Activated CD4-positive, alpha-beta memory T cell treated with anti-CD3 and anti-CD28 coated beads, Interleukin-2, amount 10 ng/mL, durations not matched to agents 7 days and 5 days (primary cell): ENCODE measurements around the gene EEIG1. TPM values are rescaled to one million over a fixed set of nuclear protein-coding genes. Genes with fewer than 3 reads are reported as not detected.

Source experiments
- CTCF ChIA-PET: fragments of 350-600 bp; sonication (Branson Sonifier 250); formaldehyde crosslinking; loops from one replicate; lab custom pipeline; 2021; ENCODE audit warnings: antibody characterized with exemption, inconsistent platforms; lab: Charles Lee
- POLR2A ChIA-PET: fragments of 350-600 bp; sonication (Branson Sonifier 250); formaldehyde crosslinking; loops from one replicate; lab custom pipeline; 2021; ENCODE audit warnings: antibody characterized with exemption; lab: Charles Lee
- DNase-seq: peaks from one replicate; pipeline ENCODE4 v3.0.0-alpha.2; 2020
- H3K27ac Mint-ChIP-seq: one replicate; pipeline ENCODE4 v1.8.0; 2021; ENCODE audit warnings: mild to moderate bottlenecking, mixed read lengths
- H3K27me3 Mint-ChIP-seq: one replicate; pipeline ENCODE4 v1.8.0; 2021; ENCODE audit warnings: mixed read lengths
- H3K36me3 Mint-ChIP-seq: one replicate; pipeline ENCODE4 v1.8.0; 2021; ENCODE audit warnings: low read depth, mixed read lengths
- H3K4me1 Mint-ChIP-seq: one replicate; pipeline ENCODE4 v1.8.0; 2021; ENCODE audit warnings: mixed read lengths
- H3K4me3 Mint-ChIP-seq: one replicate; pipeline ENCODE4 v1.8.0; 2021; ENCODE audit warnings: mild to moderate bottlenecking, mixed read lengths
- H3K9me3 Mint-ChIP-seq: one replicate; pipeline ENCODE4 v1.8.0; 2021; ENCODE audit warnings: mixed read lengths
- total RNA-seq, 2 experiments: library from RNA; stranded (reverse); gene quantifications; one replicate each; pipeline ENCODE4 v1.2.3, GENCODE V29; 2021

EEIG1 gene
- total RNA-seq, 2 experiments from 2014 or later, result 212 to 218 TPM

DNA sequence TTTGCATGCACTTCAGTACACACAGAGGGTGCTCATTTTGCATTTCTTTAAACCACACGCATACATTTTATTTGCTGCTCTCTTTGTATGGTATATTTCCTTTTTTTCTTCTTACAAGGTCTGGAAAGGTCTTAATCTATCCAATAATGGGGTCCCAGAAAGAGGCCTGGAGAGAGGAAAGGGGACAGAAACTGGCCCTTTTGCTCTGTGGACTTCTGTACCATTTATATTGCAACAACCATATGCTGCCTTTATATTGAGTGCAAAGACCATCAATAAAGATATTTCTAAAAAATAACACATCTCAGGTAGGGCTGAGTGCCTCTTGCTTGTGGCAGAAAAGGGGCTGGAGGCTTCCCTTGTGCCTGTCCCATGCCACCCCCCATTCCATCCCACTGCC, 27.6 kb downstream of the EEIG1 start:
- H3K9me3 Mint-ChIP-seq, result no peaks in the 10 kb centered on the region
- no peak overlapping the region for H3K27ac Mint-ChIP-seq
- H3K36me3 Mint-ChIP-seq, result peaks cover 30% of the 10 kb centered on the region
- H3K27me3 Mint-ChIP-seq, result no peaks in the 10 kb centered on the region
- CTCF ChIA-PET, result interaction anchor here (1.6 to 6.3 kb wide), 3 partner anchors 10 to 81 kb away, joined by 5 to 56 read pairs (median 24); no protein-coding TSS in a partner anchor
- no peak overlapping the region for H3K4me3 Mint-ChIP-seq
- peaks cover 68% of the 10 kb centered on the region for H3K4me1 Mint-ChIP-seq
- POLR2A ChIA-PET, result interaction anchor here (1.4 to 5.2 kb wide), 4 partner anchors 16 to 81 kb away, joined by 6 to 52 read pairs (median 36); partner anchors contain the start of genes DPM2 and EEIG1
- DNase-seq, result no peak

DNA sequence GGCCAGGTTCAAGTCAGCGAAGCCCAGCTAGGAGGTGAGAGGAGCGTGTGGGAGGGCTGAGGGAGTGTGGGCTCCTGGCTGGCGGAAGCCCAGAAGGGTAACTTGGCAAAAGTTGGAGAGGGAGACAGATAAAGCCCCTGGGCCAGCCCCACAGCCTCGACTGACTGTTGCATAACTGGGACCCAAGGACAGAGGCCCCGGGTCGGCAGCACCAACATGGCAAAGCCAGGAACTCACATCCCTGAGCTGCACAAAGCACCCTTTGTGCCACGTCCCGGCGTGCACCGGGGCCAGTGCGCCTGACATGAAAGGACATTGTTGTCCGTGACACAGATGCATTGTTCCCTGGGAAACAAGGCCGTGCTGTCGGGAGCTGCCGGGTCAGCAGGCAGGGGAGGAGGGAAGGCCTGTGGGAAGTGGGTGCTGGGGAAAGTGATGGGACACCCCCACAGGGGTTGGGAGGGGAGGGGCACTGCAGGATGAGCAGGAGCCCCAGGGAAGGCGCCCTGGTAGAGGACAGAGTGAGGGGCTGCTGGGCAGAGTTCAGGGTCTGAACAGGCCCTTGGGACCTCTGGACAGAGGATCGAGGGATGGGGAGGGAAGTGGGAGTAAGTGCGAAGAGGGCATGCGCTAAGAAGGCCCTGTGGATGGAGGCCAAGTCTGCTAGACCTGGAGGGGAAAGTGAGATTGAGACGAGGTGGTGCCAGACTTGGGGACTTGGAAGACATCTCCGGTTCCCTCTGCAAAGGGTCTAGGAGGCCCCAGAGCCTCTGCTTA, 30.1 kb downstream of the EEIG1 start:
- Mint-ChIP-seq H3K4me3 (no peak overlapping the region), H3K27me3 (no peaks in the 10 kb centered on the region), H3K27ac (no peak overlapping the region), H3K36me3 (peaks cover 35% of the 10 kb centered on the region), H3K4me1 (peaks cover 53% of the 10 kb centered on the region), H3K9me3 (no peaks in the 10 kb centered on the region)
- ChIA-PET CTCF (no interaction called here), POLR2A (interaction anchor here (1.0 to 1.4 kb wide), 4 partner anchors 10 to 77 kb away, joined by 3 to 5 read pairs (median 4); no protein-coding TSS in a partner anchor)
- no peak for DNase-seq

DNA sequence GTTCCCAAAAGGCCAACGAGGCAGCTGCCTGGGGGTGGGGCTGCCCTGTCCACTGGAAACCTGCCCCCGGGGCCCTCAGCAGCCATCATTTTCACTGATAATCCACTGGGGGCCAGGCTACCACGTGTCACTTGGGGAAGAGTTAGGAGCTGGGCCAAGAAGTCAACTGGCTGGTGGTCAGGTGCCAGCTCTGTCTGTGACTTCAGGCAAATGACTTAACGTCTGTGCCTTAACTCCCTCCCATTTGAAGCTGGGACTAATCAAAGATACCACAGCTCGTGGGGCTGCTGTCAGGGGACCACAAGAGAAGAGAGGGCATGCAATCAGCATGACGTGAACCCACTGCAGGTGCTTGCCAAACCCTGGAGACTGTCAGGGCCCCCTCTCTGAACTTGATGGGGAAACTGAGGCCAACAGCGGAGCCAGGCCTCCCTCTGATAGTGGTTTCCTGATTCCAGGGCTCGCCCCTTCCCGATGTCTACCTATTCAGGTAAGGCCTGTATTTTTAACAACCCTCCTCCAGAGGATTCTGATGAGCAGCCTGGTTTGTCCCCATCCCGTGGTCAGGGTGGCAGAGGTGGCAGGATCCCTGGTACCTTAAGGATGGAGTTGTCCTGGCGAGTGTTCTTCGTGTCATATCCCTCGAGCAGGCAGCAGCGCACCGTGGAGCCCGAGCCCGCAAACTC, 30.8 kb downstream of the EEIG1 start:
- Mint-ChIP-seq H3K9me3 (no peaks in the 10 kb centered on the region), H3K27ac (no peak overlapping the region), H3K27me3 (no peaks in the 10 kb centered on the region), H3K36me3 (peaks cover 38% of the 10 kb centered on the region), H3K4me1 (peaks cover 45% of the 10 kb centered on the region), H3K4me3 (no peak overlapping the region)
- POLR2A ChIA-PET, result interaction anchor here (1.0 to 1.8 kb wide), 5 partner anchors 9 to 77 kb away, joined by 3 to 9 read pairs (median 4); partner anchors contain the start of gene DPM2
- no peak for DNase-seq
- CTCF ChIA-PET, result interaction anchor here (0.6 to 0.9 kb wide), 2 partner anchors 8 to 365 kb away, joined by 3 read pairs; no protein-coding TSS in a partner anchor

DNA sequence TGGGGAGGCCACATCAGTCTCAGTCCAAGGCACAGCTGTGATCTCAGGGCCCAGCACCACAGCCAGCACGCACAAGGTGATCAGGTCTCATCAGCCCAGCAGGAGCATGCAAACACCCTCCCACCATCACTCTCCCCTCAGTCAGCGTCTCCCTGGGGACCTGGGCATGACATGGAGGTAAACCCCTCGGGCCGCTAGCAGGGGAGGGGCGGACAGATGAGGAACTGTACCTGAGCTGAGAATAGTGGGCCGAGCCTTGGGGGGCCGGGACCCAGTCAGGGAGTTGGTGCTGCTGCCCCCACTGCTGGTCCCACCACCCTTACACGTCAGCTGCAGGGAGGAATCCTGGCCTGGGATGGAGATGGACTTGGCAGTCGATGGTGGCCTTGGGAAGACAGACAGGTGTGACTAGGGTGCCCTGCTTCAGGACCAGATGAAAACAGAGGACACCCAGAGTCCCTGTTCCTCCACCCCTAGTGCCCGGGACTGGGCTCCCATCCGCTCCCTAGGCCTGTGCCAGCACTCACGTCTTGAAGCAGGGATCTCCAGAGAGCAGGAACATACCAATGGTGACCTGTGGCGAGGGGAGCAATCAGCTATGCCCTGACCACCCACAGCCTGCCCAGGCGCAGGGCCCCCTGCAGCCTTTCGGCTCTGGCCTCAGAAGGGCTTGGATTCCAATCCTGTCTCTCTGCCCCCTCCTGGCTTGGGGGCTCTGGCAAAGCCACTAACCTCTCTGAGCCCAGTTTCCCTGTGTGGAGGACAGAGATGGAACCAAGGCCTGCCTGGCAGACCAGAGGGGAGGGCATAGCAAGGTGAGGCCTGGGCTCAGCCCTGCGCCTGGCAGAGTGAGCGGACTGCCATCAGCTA, 32.7 kb downstream of the EEIG1 start:
- DNase-seq, result no peak
- Mint-ChIP-seq H3K9me3 (no peaks in the 10 kb centered on the region), H3K36me3 (peaks cover 48% of the 10 kb centered on the region), H3K4me3 (no peak overlapping the region), H3K27me3 (no peaks in the 10 kb centered on the region), H3K27ac (peak overlapping the region; percentile 16), H3K4me1 (peaks cover 38% of the 10 kb centered on the region)
- ChIA-PET CTCF (interaction anchor here (0.9 to 1.3 kb wide), 3 partner anchors 29 to 88 kb away, joined by 3 to 6 read pairs (median 4); no protein-coding TSS in a partner anchor), POLR2A (no interaction called here)

DNA sequence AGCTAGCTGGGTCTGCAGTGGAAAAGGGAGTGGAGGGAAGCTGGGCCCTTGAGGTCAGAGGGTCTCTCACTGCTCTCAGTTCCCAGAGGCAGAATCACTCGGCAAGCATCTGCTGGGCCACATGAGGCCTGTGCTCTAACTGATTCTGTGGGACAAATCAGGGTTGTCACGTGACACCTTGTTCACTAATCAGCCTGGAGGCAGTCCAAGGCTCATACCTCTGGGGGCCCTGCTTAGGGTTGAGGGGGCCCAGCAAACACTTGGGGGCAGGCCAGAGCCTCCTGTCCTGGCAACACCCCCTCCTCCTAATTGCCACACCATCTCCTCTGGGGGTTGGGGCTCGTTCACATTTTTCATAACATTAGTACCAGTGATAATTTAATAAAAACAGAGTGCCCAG, 34.1 kb downstream of the EEIG1 start:
- Mint-ChIP-seq H3K9me3 (no peaks in the 10 kb centered on the region), H3K27me3 (no peaks in the 10 kb centered on the region), H3K36me3 (peaks cover 61% of the 10 kb centered on the region), H3K4me1 (peaks cover 36% of the 10 kb centered on the region), H3K27ac (no peak overlapping the region), H3K4me3 (no peak overlapping the region)
- DNase-seq, result no peak
- POLR2A ChIA-PET, result no interaction called here
- CTCF ChIA-PET, result interaction anchor here (1.6 to 6.8 kb wide), 2 partner anchors 9 to 90 kb away, joined by 7 to 157 read pairs; no protein-coding TSS in a partner anchor

DNA sequence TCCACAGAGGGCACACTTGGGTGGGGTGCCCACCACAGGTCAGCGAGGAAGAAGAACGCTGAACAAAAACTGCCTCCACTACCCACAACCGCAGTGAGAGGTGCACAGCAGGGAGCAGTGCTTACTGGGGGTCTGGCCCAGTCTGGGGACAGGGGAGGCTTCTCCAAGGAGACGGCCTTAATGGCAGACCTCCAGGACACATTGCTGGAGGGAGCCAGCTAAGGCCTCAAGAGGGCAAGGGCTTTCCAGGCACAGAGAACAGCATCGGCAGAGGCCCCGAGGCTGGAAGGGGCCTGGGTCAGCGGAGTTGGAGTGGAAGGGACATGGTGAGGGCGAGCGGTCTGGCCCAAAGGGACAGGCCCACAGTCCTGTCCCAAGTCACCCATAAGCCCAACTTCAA, 34.8 kb downstream of the EEIG1 start:
- H3K4me1 Mint-ChIP-seq, result peaks cover 33% of the 10 kb centered on the region
- H3K27me3 Mint-ChIP-seq, result no peaks in the 10 kb centered on the region
- ChIA-PET POLR2A (no interaction called here), CTCF (interaction anchor here (1.6 to 6.8 kb wide), 2 partner anchors 10 to 91 kb away, joined by 7 to 157 read pairs; no protein-coding TSS in a partner anchor)
- no peak overlapping the region for H3K4me3 Mint-ChIP-seq
- no peak for DNase-seq
- no peaks in the 10 kb centered on the region for H3K9me3 Mint-ChIP-seq
- H3K27ac Mint-ChIP-seq, result no peak overlapping the region
- H3K36me3 Mint-ChIP-seq, result peaks cover 62% of the 10 kb centered on the region

DNA sequence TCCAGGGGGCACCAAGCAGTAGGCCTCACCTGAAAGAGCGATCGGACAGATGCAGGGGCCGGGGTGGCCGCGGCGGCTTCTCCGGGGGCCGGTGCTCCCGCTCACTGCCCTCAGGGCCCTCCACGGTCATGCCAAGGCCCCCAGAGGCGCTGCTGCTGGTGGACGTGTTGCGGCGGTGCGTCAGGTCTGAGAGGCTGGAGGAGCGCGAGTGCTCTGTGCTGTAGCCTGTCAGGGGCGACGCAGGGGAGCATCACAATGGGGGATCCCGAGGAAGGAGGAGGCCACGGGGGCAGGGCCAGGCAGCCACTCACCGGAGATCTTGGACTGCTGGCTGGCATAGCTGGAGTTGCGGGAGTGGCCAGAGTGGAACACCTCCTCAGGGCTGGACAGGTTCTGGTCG, 35.5 kb downstream of the EEIG1 start:
- peaks cover 64% of the 10 kb centered on the region for H3K36me3 Mint-ChIP-seq
- no peak overlapping the region for H3K27ac Mint-ChIP-seq
- H3K4me1 Mint-ChIP-seq, result peaks cover 30% of the 10 kb centered on the region
- H3K27me3 Mint-ChIP-seq, result no peaks in the 10 kb centered on the region
- H3K9me3 Mint-ChIP-seq, result no peaks in the 10 kb centered on the region
- no peak overlapping the region for H3K4me3 Mint-ChIP-seq
- CTCF ChIA-PET, result interaction anchor here (1.6 to 6.8 kb wide), 3 partner anchors 10 to 91 kb away, joined by 7 to 157 read pairs (median 56); no protein-coding TSS in a partner anchor
- POLR2A ChIA-PET, result interaction anchor here (2.5 kb wide), 1 partner anchor 10 kb away, joined by 9 read pairs; no protein-coding TSS in a partner anchor
- DNase-seq, result no peak

DNA sequence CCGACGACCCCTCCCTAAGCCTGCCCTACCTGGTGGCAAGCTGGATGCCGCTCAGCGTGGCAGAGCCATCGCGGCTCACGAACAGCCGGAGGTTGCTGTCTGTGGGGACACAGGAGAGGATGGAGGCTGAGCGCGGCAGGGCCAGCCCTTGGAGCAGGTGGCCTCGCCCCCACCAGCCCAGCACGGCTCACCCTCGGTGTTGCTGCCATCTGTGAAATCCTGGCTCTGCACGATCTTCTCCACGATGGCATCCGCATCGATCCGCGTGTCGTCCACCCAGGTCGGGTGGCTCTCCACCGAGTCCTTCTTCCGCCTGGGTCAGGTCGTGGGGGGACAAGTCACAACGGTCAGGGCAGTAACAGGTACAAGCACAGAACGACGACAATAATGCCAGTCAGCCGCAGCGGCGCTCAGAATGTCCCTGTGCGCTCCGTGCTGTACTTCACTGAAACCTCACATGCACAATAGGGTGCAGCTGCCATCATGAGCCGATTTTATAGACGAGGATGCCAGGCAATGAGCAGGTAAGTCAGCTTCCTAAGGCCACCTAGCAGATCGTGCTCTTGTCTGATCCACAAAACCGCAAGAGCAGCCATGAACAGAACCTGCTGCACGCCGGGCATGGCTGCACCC, 36.1 kb downstream of the EEIG1 start:
- Mint-ChIP-seq H3K27ac (no peak overlapping the region), H3K4me3 (no peak overlapping the region), H3K27me3 (no peaks in the 10 kb centered on the region), H3K9me3 (no peaks in the 10 kb centered on the region), H3K4me1 (peaks cover 23% of the 10 kb centered on the region), H3K36me3 (peaks cover 67% of the 10 kb centered on the region)
- CTCF ChIA-PET, result interaction anchor here (0.6 to 6.8 kb wide), 10 partner anchors 12 to 139 kb away, joined by 3 to 157 read pairs (median 18); partner anchors contain the start of gene PIP5KL1
- POLR2A ChIA-PET, result interaction anchor here (1.2 to 2.5 kb wide), 4 partner anchors 10 to 123 kb away, joined by 4 to 9 read pairs (median 6); partner anchors contain the start of genes EEIG1, NAIF1 and SLC25A25
- no peak for DNase-seq

DNA sequence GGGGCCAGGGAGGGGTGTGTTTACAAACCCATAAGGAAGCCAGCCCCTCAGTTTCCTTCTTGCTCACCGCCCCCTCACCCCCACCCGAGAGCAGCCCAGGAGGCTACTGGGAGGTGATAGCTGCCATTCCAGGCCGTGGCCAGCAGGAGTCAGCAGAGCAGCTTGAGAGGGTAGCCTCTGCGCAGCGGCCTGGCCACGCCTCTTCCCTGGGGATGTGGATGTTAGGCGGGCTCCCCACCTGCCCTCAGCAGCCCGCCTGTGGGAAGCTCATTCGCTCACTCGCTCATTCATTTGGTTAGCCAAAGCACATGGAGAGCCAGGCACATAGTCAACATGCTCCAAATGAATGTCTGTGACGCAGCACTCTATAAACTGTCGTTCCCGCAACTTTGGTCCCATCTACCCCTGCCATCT, 37.1 kb downstream of the EEIG1 start:
- no peaks in the 10 kb centered on the region for H3K27me3 Mint-ChIP-seq
- no peak overlapping the region for H3K4me3 Mint-ChIP-seq
- DNase-seq, result peak; percentile 80
- ChIA-PET POLR2A (interaction anchor here (0.7 to 2.5 kb wide), 9 partner anchors 11 to 174 kb away, joined by 3 to 13 read pairs (median 4); partner anchors contain the start of genes EEIG1, NAIF1 and SLC25A25), CTCF (interaction anchor here (0.7 to 6.8 kb wide), 28 partner anchors 8 to 199 kb away, joined by 3 to 157 read pairs (median 5); partner anchors contain the start of genes NAIF1, PIP5KL1 and SLC25A25)
- no peaks in the 10 kb centered on the region for H3K9me3 Mint-ChIP-seq
- peaks cover 19% of the 10 kb centered on the region for H3K4me1 Mint-ChIP-seq
- peaks cover 67% of the 10 kb centered on the region for H3K36me3 Mint-ChIP-seq
- peak overlapping the region; percentile 59 for H3K27ac Mint-ChIP-seq

DNA sequence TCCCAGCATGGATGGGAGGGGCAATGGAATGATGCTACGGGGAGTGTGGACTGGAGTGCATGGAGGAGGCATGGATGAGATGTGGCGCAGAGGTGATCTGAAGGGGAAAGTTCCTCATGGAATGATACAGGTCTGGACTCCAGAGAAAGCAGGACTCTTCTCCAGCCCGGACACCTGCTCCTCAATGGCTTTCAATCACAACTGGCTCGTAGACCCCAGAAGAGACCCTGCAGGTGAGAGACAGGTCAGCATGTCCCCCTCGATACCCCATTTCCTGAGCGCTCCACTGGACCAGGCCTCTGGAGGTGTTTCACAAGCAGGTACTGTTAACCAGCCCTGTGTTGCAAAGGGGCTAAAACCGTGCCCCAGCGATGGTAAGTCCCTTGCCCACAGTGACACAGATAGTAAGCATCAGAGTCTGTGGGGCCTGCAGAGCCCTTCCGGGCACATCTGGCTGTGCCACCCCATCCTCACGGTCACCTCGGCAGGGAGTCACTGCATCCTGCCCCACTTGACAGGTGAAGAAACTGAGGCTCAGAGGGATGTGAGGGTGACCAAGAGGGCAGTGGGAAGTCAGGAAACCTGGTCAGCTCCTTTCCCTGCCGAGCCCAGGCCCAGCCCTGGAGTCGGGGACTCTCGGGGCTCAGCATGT, 37.7 kb downstream of the EEIG1 start:
- H3K4me1 Mint-ChIP-seq, result peaks cover 19% of the 10 kb centered on the region
- ChIA-PET POLR2A (interaction anchor here (0.7 to 2.5 kb wide), 8 partner anchors 12 to 175 kb away, joined by 3 to 13 read pairs (median 6); partner anchors contain the start of genes EEIG1, NAIF1 and SLC25A25), CTCF (interaction anchor here (0.6 to 6.8 kb wide), 37 partner anchors 9 to 200 kb away, joined by 3 to 157 read pairs (median 4); partner anchors contain the start of genes NAIF1, PIP5KL1 and SLC25A25)
- no peak overlapping the region for H3K4me3 Mint-ChIP-seq
- H3K27ac Mint-ChIP-seq, result no peak overlapping the region
- H3K9me3 Mint-ChIP-seq, result no peaks in the 10 kb centered on the region
- no peak for DNase-seq
- H3K36me3 Mint-ChIP-seq, result peaks cover 65% of the 10 kb centered on the region
- H3K27me3 Mint-ChIP-seq, result no peaks in the 10 kb centered on the region
